Left lobe of liver (tissue), 2 donors: ENCODE measurements around the gene PCED1A. TPM values are rescaled to one million over a fixed set of nuclear protein-coding genes. Genes with fewer than 3 reads are reported as not detected.
"Not testable (repeated sequence)": the region's sequence is repeated elsewhere in the genome, so short reads cannot be mapped to it uniquely, and the experiment has no call there.

Source experiments
- ATAC-seq: fragments of 200-7000 bp; cut with Tn5 transposase; one replicate; pipeline ENCODE4 v1.9.1; 2020; ENCODE audit warnings: mild to moderate bottlenecking, moderate library complexity
- DNase-seq: peaks from one replicate; pipeline ENCODE4 v3.0.0-alpha.2; 2020; ENCODE audit warnings: low spot score
- total RNA-seq: library from RNA; stranded (reverse); gene quantifications from one replicate; pipeline ENCODE4 v1.2.1, GENCODE V29; 2021
- donor health status: DM: no; HTN: no; CAD: no; lungs with moderate emphysema.
- donor health status: DM: no; HTN: yes; CAD: no.

PCED1A gene
- total RNA-seq, 1 donor from 2014 or later: 21.4 TPM

DNA sequence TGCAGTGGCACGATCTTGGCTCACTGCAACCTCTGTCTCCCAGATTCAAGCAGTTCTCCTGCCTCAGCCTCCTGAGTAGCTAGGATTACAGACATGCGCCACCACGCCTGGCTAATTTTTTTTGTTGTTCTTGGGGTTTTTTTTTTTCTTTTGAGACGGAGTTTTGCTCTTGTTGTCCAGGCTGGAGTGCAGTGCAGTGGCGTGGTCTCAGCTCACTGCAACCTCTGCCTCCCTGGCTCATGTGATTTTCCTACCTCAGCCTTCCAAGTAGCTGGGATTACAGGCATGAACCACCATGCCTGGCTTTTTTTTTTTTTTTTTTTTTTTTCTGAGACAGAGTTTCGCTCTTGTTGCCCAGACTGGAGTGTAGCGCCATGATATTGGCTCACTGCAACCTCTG, 9.2 kb downstream of the PCED1A start:
- peak; percentile 1 for DNase-seq
- not testable (repeated sequence) for ATAC-seq

DNA sequence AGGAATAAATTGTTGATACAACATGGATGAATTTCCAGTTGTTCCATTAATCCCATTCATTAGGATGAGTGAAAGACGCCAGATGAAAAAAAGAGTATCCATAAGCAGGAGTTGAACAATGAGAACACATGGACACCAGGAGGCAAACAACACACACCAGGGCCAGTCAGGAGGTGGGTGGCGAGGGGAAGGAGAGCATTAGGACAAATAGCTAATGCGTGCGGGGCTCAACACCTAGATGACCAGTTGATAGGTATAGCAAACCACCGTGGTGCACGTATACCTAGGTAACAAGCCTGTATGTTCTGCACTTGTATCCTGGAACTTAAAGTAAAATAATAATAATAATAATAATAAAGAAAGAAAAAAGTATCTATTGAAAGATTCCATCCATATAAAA, 11.1 kb downstream of the PCED1A start:
- DNase-seq (peak; percentile 8), ATAC-seq (no peak)

- no peak for DNase-seq
- ATAC-seq: no peak
Observed at GRCh38 chr20:2826655-2827054, 13.8 kb downstream of the PCED1A start.

GRCh38 chr20:2825761-2826160, 14.7 kb downstream of the PCED1A start:
- no peak for DNase-seq
- ATAC-seq: no peak

DNA sequence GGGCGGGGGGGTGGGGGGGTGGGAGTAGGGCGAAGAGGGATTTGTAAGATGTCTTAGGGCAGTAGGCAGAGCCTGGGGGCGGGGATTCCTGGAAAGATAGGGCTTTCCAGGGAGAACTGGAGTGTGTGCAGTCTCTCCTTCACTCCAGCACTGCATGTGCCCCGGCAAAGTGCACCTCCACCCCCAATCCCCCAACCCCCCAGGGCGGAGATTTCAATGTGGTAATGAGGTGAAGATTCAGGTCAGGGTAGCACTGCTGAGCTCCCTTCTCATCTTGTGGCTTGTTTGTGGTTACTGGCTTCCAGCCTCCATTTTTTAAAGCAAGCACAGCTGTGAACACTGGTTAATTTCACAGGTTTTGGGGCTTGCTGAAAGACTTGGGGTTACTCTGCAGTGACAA, 18.4 kb downstream of the PCED1A start:
- DNase-seq (peak; percentile 3), ATAC-seq (no peak)

- DNase-seq (peak; percentile 39), ATAC-seq (no peak)
Observed at GRCh38 chr20:2820896-2821869, 19.3 kb downstream of the PCED1A start.

DNA sequence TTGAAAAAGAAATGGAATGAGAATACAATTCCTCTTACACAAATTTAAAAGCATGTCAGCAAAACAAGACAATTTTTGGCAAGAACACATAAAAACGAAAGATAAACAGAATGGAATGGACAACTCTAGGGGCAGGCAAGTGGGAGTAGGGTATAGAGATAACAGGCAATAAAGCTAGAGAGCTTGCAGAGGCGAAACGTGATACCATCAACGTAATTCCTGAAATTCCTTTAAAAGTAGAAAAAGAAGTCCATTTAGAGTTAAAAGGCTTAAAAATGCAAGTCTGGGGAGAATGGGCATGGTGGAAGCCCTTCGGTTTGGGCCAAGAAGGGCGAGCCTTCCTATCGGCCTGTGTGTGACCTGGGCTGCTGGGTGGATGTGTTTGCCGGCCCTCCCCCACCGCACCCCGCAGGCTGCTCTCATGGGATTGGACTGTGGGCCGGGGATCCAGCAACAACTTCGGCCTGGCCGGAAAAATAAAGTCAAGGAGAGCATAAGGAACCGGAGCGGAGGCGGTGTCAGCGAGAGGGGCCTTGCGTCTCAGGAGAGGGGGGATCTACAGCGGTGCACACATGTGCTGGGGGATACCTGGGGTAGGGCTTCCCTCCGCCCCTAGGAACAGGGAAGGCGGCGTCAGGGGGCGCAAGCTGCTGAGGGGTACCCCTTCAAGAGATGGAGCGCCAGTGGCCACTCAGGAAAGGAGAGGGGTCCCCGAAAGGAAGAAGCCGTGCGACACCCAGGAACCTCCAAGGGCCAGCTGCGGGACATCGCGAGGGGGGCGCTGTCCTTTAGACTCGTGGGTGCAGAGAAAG, 20.2 kb downstream of the PCED1A start:
- peak; percentile 33 for DNase-seq
- ATAC-seq: no peak

DNA sequence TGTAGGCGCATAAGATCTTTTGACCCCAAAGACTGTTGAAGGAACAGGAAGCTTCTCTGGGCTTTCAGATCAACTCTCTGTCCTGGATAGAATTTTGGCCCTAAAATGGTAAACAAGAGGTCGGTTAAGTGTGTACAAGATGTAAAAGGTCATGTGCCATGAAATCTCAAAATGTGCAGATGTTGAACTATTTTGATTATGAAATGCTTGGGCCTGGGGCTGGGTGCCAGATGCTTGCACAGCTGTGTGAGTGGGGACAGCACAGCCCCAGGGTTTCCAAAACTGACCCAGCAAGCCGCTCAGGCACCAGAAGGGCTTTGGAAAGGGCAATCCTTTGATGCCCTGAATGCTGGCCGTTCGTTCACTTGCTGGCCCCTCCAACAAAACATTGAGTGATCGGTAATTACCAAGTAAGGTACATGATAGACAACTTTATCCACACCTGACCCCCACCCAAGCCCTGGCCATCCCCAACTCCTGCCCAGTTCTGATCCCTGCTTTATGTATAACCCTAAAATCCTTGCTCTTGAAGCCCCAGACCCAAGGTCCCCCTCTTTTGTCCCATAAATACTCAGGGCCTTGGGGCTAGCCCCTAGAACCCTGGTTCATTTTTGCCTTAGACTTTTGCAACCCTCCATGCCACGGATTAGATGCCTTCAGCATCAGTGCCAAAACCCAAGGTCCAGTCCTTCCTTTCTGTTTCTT, 22.4 kb downstream of the PCED1A start:
- peak; percentile 22 for DNase-seq
- ATAC-seq: no peak

- peak; percentile 12 for DNase-seq
- ATAC-seq: no peak
Observed at GRCh38 chr20:2817341-2817726, 23.1 kb downstream of the PCED1A start.

- DNase-seq: no peak
- no peak for ATAC-seq
Observed at GRCh38 chr20:2816583-2817340, 23.7 kb downstream of the PCED1A start.

DNA sequence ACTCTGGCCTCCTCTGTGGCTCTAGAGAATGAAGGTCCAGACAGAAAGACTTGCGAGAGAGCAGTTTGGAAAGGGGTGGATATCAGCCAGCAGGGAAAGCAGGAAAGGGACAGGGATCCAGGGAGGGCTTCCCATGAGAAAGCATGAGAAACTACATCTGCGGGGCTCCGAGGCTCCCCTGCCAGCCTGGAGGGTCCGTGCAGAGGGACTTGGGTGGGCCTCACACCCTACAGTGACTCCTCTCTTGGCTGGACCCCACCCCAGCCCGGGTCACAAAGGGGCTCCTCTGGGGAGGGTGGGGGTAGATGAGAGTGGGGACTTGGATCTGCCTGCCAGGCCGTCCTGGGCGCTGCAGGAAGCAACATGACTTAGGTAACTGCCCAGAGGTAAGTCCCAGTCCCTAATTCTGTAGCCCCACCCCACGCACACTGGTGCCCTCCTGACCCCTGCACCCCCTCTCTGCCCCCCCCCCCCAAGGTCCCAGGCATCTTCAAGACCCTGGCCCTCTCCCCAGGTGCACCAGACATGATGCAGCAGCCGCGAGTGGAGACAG, 24.3 kb downstream of the PCED1A start, which contains the start of gene TMEM239:
TSS of gene TMEM239 (plus strand) at position 335 of the 553 bp plus-strand sequence. CDS start at position 526, 191 bp downstream.
- no peak for ATAC-seq
- DNase-seq: no peak

GRCh38 chr20:2815242-2815900, 25.1 kb downstream of the PCED1A start:
- ATAC-seq (no peak), DNase-seq (no peak)

DNA sequence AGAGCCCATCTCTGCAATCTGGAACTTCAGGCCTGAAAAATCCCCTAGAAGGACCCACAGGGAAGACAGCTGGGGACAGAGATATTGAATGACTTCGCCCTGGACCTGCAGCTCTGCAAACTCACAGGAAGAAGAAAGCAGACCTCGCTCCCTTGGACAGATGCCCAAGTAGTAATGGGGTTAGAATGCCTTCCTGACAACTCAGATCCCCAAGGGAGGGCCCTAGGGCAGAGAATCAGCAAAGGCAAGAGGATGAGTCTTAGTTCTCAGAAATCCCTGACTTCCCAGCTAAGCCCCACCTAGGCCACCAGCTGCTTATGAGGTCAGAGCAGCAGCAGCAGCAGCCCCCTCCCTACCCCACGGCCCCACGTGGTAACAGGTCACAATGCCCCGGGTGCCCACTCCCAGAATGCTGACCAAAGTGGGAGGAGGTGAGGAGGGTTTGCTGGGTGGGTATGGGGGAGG, 25.8 kb downstream of the PCED1A start, which contains the start of gene C20orf141:
TSS of gene C20orf141 (plus strand) at position 401 of the 465 bp plus-strand sequence. CDS start 198 bp downstream, outside the sequence.
- ATAC-seq (no peak), DNase-seq (no peak)

DNA sequence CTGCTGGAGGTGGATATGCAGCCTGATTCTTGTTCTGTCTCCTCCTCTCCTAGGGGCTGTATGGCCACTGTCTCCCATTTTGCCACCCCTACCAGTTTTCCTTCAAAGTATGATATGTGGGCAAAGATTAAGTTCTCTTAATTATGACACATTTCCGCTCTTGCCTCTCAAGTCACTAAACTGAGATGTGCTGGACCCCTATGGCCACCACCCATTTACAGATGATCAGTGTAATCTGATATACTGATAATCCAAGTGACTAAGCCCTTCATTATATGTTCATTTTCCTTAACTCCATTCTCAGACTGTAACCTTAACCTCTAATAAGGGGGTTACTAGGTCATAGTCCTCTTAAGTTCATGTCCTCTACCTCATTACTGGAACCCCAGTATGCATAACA, 26.4 kb downstream of the PCED1A start:
- ATAC-seq (no peak), DNase-seq (no peak)

GRCh38 chr20:2812189-2812588, 28.3 kb downstream of the PCED1A start:
- DNase-seq (no peak), ATAC-seq (no peak)

DNA sequence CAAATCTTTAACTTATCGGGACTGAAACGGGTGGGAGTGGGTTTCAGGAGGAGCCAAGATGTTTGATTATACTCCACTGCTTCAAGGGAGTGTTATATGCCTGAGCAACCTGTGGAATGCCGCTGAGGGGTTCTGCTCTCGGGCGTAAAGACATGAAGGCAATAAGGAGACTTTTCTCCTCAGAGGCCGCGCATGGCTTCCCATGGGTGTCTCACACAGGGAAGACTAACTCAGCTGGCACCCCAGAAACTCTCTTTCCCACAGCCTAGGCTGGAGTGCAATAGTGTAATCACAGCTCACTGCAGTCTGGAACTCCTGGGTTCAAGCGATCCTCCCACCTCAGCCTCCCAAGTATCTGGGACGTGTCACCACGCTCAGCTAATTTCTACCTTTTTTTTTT, 30.8 kb downstream of the PCED1A start:
- ATAC-seq (no peak), DNase-seq (peak; percentile 12)

GRCh38 chr20:2807929-2808328, 32.5 kb downstream of the PCED1A start:
- ATAC-seq: not testable (repeated sequence)
- peak; percentile 15 for DNase-seq

DNA sequence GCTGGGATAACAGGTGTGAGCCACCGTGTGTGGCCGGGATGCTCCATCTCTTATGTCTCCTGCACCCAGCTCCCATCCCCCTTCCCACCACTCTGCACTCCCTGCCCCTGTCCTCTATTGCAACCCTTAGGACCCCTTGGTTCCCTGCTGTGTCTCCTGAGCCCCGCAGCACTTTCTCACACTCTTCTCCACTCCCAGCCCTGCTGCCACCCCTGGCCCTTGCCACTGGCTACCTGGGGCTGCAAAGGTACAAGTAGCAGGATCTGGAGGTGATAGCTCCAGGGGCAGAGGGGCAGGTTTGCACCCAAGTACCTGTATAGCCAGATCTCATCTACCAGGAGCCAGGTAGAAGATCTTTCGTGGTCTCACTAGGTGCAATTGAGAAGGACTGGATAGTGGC, 33.4 kb downstream of the PCED1A start:
- DNase-seq (no peak), ATAC-seq (no peak)

DNA sequence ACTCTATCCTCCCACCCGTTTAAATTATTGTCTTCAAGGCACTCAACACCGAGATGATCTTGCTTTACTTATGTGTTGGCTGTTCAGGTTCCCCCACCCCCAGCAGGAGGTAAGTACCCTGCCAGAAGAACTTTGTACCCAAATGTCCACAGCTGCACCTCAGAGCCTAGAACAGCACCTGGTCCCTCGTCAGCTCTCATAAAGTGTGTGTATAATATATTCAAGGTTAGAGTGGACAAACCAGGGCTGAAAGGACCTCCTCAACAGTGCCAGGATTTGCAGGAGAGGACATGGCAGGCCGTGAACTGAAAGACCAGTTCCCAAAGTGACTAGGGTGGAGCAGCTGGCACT, 34.1 kb downstream of the PCED1A start:
- DNase-seq (no peak), ATAC-seq (peak; percentile 74)
